WTC11 (cell line): Measurements from ENCODE around the gene TSNAXIP1. TPM values are rescaled to one million over a fixed set of nuclear protein-coding genes. Genes with fewer than 3 reads are reported as not detected.
"Not testable (repeated sequence)": the region's sequence is repeated elsewhere in the genome, so short reads cannot be mapped to it uniquely, and the experiment has no call there.

Experiments used
- ATAC-seq: fragments of 200-7000 bp; cut with Tn5 transposase; 2 replicates; pipeline ENCODE4 v1.10.0; 2021; ENCODE audit warnings: mild to moderate bottlenecking, moderate library complexity
- CTCF ChIA-PET: fragments of 300-600 bp; sonication (Branson Sonifier 250); formaldehyde crosslinking; loops from one replicate; lab custom pipeline; 2021; ENCODE audit warnings: antibody characterized with exemption; lab: Charles Lee
- POLR2A ChIA-PET: fragments of 350-600 bp; sonication (Branson Sonifier 250); formaldehyde crosslinking; loops from one replicate; lab custom pipeline; 2021; ENCODE audit warnings: antibody characterized with exemption; lab: Charles Lee
- DNase-seq: peaks from one replicate; pipeline ENCODE4 v3.0.0; 2021; ENCODE audit warnings: low spot score
- H3K27ac Mint-ChIP-seq: 2 replicates; pipeline ENCODE4 v1.8.0; 2021; ENCODE audit warnings: mixed read lengths
- H3K27me3 Mint-ChIP-seq: 2 replicates; pipeline ENCODE4 v1.8.0; 2021; ENCODE audit warnings: low read depth, mild to moderate bottlenecking, moderate library complexity, mixed read lengths
- H3K36me3 Mint-ChIP-seq: 2 replicates; pipeline ENCODE4 v1.8.0; 2021; ENCODE audit warnings: mixed read lengths
- H3K4me1 Mint-ChIP-seq: 2 replicates; pipeline ENCODE4 v1.8.0; 2022; ENCODE audit warnings: mixed read lengths
- H3K4me3 Mint-ChIP-seq: 2 replicates; pipeline ENCODE4 v1.8.0; 2021; ENCODE audit warnings: mild to moderate bottlenecking, moderate library complexity, mixed read lengths
- H3K9me3 Mint-ChIP-seq: 2 replicates; pipeline ENCODE4 v1.8.0; 2021; ENCODE audit warnings: mixed read lengths
- MYBL2 ChIP-seq: sonication (generic); formaldehyde crosslinking; IDR thresholded peaks from 2 replicates; pipeline ENCODE4 v1.8.1; 2023; ENCODE audit warnings: mild to moderate bottlenecking, moderate library complexity, missing genetic modification reagents
- NFATC4 ChIP-seq: fragments of 250-450 bp; sonication (Bioruptor Pico); IDR thresholded peaks from 2 replicates; pipeline ENCODE4 v1.9.0; 2021; ENCODE audit warnings: mild to moderate bottlenecking
- NR3C1 ChIP-seq: sonication (generic); formaldehyde crosslinking; conservative IDR thresholded peaks from 2 replicates; pipeline ENCODE4 v1.8.1; 2023; ENCODE audit warnings: low read depth, mild to moderate bottlenecking, missing genetic modification reagents
- RORB ChIP-seq: fragments of 250-450 bp; sonication (Bioruptor Pico); IDR thresholded peaks from 2 replicates; pipeline ENCODE4 v1.9.0; 2021; ENCODE audit warnings: mild to moderate bottlenecking
- SMAD3 ChIP-seq: sonication (generic); formaldehyde crosslinking; IDR thresholded peaks from 2 replicates; pipeline ENCODE4 v1.8.0; 2022; ENCODE audit warnings: missing genetic modification reagents, mild to moderate bottlenecking, borderline replicate concordance
- SOX15 ChIP-seq: fragments of 250-450 bp; sonication (Bioruptor Pico); IDR thresholded peaks from 2 replicates; pipeline ENCODE4 v1.9.0; 2021; ENCODE audit warnings: mild to moderate bottlenecking
- TCF7 ChIP-seq: sonication (generic); formaldehyde crosslinking; IDR thresholded peaks from 2 replicates; pipeline ENCODE4 v1.8.0; 2022; ENCODE audit warnings: mild to moderate bottlenecking, low read depth, missing genetic modification reagents, moderate library complexity
- TEAD1 ChIP-seq: sonication (generic); formaldehyde crosslinking; IDR thresholded peaks from 2 replicates; pipeline ENCODE4 v1.8.0; 2022; ENCODE audit warnings: mild to moderate bottlenecking, missing genetic modification reagents
- ZNF138 ChIP-seq: sonication (generic); formaldehyde crosslinking; conservative IDR thresholded peaks from 2 replicates; pipeline ENCODE4 v1.8.1; 2022; ENCODE audit warnings: mild to moderate bottlenecking, moderate library complexity, missing genetic modification reagents
- ZNF396 ChIP-seq: fragments of 250-450 bp; sonication (Bioruptor Pico); IDR thresholded peaks from 2 replicates; pipeline ENCODE4 v1.8.0; 2021; ENCODE audit warnings: mild to moderate bottlenecking, moderate library complexity, borderline replicate concordance
- ZNF671 ChIP-seq: fragments of 250-450 bp; sonication (Bioruptor Pico); IDR thresholded peaks from 2 replicates; pipeline ENCODE4 v1.8.0; 2021; ENCODE audit warnings: mild to moderate bottlenecking
- total RNA-seq: library from RNA; stranded (reverse); gene quantifications from 3 replicates; pipeline ENCODE4 v1.2.3, GENCODE V29; 2021
- TF ChIP-seq, protein P1 (sequence below): fragments of 250-450 bp; sonication (Bioruptor Pico); IDR thresholded peaks from 2 replicates; pipeline ENCODE4 v1.9.0; 2021; ENCODE audit warnings: moderate library complexity, mild to moderate bottlenecking, inconsistent platforms, borderline replicate concordance
- TF ChIP-seq, protein P2 (sequence below): sonication (generic); formaldehyde crosslinking; IDR thresholded peaks from 2 replicates; pipeline ENCODE4 v1.8.1; 2023; ENCODE audit warnings: mild to moderate bottlenecking, missing genetic modification reagents
- TF ChIP-seq, protein P3 (sequence below): sonication (generic); formaldehyde crosslinking; conservative IDR thresholded peaks from 2 replicates; pipeline ENCODE4 v1.8.1; 2022; ENCODE audit warnings: mild to moderate bottlenecking, missing genetic modification reagents
- TF ChIP-seq, protein P4 (sequence below): sonication (generic); formaldehyde crosslinking; IDR thresholded peaks from 2 replicates; pipeline ENCODE4 v1.8.1; 2023; ENCODE audit warnings: mild to moderate bottlenecking, missing genetic modification reagents
- TF ChIP-seq, protein P5 (sequence below): fragments of 250-450 bp; sonication (Bioruptor Pico); IDR thresholded peaks from 2 replicates; pipeline ENCODE4 v2.1.2; 2022; ENCODE audit warnings: mild to moderate bottlenecking, moderate library complexity
- TF ChIP-seq, protein P6 (sequence below): sonication (generic); formaldehyde crosslinking; conservative IDR thresholded peaks from 2 replicates; pipeline ENCODE4 v1.8.1; 2023; ENCODE audit warnings: mild to moderate bottlenecking, low read depth, missing genetic modification reagents, moderate library complexity

TSNAXIP1 gene
- total RNA-seq, 1 experiment from 2014 or later: 0.48 TPM

DNA sequence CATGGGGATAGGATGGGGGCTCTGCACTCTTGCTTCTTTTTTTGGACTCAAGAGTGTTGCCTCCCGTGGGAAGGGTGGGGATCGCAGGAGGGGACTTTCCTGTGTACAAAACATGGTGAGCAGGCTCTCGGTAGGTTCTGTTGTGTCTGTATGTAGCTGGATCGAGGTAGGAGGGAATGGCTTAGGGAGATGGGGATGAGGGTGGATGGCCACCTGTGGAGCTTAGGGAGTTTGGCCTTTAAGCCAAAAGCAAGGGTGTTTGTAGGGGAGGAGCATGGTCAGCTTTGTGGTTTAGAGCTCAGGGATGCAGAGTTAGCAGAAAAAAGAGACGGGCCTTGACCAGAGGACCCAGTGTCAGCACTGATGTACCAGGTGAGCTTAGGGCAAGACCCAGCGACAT, 55.2 kb downstream of the TSNAXIP1 start:
- ATAC-seq: no peak
- DNase-seq: no peak
- Mint-ChIP-seq H3K9me3 (no peaks in the 10 kb centered on the region), H3K27me3 (no peaks in the 10 kb centered on the region), H3K36me3 (peaks cover 38% of the 10 kb centered on the region), H3K4me3 (no peak overlapping the region), H3K27ac (peak overlapping the region; percentile 57), H3K4me1 (peaks cover 19% of the 10 kb centered on the region)
- ChIA-PET POLR2A (no interaction called here), CTCF (interaction anchor here (2.3 to 2.7 kb wide), 3 partner anchors 22 to 48 kb away, joined by 9 to 15 read pairs (median 14); partner anchors contain the start of gene NRN1L)
- TF ChIP-seq NR3C1 (CRISPR knock-in tag): no peak
- TF ChIP-seq SOX15 (CRISPR knock-in tag): no peak
- no peak for TF ChIP-seq TEAD1
- no peak for TF ChIP-seq ZNF138
- TF ChIP-seq RORB (CRISPR knock-in tag): no peak
- TF ChIP-seq, protein P1, sequence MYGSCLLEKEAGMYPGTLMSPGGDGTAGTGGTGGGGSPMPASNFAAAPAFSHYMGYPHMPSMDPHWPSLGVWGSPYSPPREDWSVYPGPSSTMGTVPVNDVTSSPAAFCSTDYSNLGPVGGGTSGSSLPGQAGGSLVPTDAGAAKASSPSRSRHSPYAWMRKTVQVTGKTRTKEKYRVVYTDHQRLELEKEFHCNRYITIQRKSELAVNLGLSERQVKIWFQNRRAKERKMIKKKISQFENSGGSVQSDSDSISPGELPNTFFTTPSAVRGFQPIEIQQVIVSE (CRISPR knock-in tag): no peak

DNA sequence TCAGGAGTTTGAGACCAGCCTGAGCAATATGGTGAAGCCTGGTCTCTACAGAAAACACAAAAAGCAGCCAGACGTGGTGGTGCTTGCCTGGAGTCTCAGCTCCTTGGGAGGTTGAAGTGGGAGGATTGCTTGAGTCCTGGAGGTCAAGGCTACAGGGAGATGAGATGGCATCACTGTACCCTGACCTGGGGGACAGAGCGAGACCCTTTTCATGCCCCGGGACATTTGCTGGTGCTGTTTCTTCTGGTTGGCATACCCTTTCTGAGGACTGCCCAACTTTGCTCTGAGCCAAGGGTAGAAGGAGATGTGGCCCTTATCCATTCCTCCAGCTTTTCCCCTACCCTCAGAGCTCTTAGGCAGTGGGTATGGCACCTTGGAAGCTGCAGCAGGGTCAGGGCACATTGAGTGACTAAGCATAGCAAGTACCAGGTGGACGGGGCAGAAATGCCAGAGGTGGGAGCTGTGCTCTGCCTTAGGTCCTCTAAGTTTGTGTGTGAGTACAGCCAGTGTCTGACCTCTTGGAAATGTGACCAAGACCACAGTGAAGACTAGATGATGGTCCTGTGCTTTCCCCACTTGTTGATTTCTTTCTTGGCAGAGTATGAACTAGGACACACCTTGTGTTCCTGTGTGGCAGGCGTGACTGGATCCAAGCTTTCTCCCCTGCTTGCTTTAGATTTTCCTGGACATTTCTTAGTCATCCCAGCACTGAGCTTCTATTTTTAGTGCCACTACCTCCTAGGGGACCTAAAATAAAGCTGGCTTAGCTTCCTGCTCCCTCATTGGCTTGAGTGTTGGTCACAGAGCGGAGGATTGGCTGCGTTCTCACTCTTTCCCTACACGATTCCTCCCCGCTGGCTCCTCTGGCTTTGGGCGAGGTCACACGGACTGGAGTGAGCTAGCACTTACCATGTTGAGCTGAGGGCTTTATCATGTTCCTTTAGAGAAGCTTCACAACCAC, 56.2 kb downstream of the TSNAXIP1 start:
- CTCF ChIA-PET: interaction anchor here (0.6 to 2.7 kb wide), 8 partner anchors 19 to 190 kb away, joined by 3 to 15 read pairs (median 8); partner anchors contain the start of genes GFOD2 and NRN1L
- TF ChIP-seq TCF7 (CRISPR knock-in tag) (no peak), ZNF671 (no peak), MYBL2 (CRISPR knock-in tag) (no peak)
- TF ChIP-seq, all 79 proteins: peak for 0
- no peak overlapping the region for H3K4me3 Mint-ChIP-seq
- ATAC-seq (peak; percentile 28), DNase-seq (no peak)
- H3K36me3 Mint-ChIP-seq: peaks cover 40% of the 10 kb centered on the region
- peak overlapping the region; percentile 55 for H3K27ac Mint-ChIP-seq
- no peaks in the 10 kb centered on the region for H3K9me3 Mint-ChIP-seq
- H3K4me1 Mint-ChIP-seq: peaks cover 9% of the 10 kb centered on the region
- no peaks in the 10 kb centered on the region for H3K27me3 Mint-ChIP-seq
- POLR2A ChIA-PET: no interaction called here

DNA sequence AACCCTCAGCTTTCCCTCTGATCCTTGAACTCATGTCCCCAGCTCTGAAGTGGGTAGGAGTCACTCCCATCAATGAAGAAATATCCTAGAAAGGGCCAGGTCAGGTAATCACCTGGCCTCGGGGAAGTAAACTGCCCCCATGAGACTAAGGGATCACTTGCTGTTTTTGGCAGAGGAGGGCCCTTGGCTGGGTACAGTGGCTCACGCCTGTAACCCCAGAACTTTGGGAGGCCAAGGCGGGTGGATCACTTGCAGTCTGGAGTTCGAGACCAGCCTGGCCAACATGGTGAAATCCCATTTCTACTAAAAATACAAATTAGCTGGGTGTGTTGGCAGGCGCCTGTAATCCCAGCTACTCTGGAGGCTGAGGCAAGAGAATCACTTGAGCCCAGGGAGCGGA, 57.4 kb downstream of the TSNAXIP1 start:
- H3K4me1 Mint-ChIP-seq, ATAC-seq, DNase-seq, H3K4me3 Mint-ChIP-seq, H3K27me3 Mint-ChIP-seq, H3K9me3 Mint-ChIP-seq, H3K27ac Mint-ChIP-seq, POLR2A ChIA-PET: not testable (repeated sequence)
- CTCF ChIA-PET: interaction anchor here (0.6 to 2.6 kb wide), 5 partner anchors 20 to 50 kb away, joined by 3 to 15 read pairs (median 9); partner anchors contain the start of gene NRN1L
- H3K36me3 Mint-ChIP-seq: peaks cover 41% of the 10 kb centered on the region

DNA sequence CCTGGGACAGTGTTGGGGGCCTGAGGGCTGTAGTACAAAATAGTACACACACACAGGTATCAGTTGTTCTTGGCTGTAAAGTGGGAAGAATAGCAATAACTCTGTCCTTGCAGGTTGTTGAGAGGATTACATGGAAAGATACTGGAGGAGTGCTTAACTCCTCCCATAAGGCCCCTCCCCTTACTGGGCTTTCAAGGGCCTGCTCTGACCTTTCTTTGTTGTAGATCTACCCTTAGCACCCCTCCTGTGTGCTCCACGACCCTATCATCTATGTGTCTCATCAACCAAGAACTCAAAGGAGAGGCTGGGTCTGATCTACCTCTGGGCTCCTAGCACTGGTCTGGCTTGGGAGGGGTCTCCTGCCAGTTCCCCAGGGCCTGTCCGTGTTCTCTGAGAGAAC, 57.9 kb downstream of the TSNAXIP1 start:
- H3K4me3 Mint-ChIP-seq: no peak overlapping the region
- DNase-seq (no peak), ATAC-seq (no peak)
- H3K27me3 Mint-ChIP-seq: no peaks in the 10 kb centered on the region
- H3K27ac Mint-ChIP-seq: peak overlapping the region; percentile 89
- peaks cover 41% of the 10 kb centered on the region for H3K36me3 Mint-ChIP-seq
- CTCF ChIA-PET: interaction anchor here (1.0 to 3.0 kb wide), 10 partner anchors 20 to 201 kb away, joined by 3 to 56 read pairs (median 8); partner anchors contain the start of genes NRN1L, RANBP10 and TSNAXIP1
- POLR2A ChIA-PET: no interaction called here
- no peaks in the 10 kb centered on the region for H3K9me3 Mint-ChIP-seq
- peaks cover 4% of the 10 kb centered on the region; the same call in 1 of the 2 replicates for H3K4me1 Mint-ChIP-seq
- no peak for TF ChIP-seq ZNF396 (CRISPR knock-in tag)
- TF ChIP-seq, protein P2, sequence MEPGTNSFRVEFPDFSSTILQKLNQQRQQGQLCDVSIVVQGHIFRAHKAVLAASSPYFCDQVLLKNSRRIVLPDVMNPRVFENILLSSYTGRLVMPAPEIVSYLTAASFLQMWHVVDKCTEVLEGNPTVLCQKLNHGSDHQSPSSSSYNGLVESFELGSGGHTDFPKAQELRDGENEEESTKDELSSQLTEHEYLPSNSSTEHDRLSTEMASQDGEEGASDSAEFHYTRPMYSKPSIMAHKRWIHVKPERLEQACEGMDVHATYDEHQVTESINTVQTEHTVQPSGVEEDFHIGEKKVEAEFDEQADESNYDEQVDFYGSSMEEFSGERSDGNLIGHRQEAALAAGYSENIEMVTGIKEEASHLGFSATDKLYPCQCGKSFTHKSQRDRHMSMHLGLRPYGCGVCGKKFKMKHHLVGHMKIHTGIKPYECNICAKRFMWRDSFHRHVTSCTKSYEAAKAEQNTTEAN (CRISPR knock-in tag): no peak
- TF ChIP-seq, protein P3, sequence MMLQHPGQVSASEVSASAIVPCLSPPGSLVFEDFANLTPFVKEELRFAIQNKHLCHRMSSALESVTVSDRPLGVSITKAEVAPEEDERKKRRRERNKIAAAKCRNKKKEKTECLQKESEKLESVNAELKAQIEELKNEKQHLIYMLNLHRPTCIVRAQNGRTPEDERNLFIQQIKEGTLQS: no peak
- TF ChIP-seq, protein P4, sequence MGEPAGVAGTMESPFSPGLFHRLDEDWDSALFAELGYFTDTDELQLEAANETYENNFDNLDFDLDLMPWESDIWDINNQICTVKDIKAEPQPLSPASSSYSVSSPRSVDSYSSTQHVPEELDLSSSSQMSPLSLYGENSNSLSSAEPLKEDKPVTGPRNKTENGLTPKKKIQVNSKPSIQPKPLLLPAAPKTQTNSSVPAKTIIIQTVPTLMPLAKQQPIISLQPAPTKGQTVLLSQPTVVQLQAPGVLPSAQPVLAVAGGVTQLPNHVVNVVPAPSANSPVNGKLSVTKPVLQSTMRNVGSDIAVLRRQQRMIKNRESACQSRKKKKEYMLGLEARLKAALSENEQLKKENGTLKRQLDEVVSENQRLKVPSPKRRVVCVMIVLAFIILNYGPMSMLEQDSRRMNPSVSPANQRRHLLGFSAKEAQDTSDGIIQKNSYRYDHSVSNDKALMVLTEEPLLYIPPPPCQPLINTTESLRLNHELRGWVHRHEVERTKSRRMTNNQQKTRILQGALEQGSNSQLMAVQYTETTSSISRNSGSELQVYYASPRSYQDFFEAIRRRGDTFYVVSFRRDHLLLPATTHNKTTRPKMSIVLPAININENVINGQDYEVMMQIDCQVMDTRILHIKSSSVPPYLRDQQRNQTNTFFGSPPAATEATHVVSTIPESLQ (CRISPR knock-in tag): no peak
- no peak for TF ChIP-seq NFATC4 (CRISPR knock-in tag)
- TF ChIP-seq, protein P5, sequence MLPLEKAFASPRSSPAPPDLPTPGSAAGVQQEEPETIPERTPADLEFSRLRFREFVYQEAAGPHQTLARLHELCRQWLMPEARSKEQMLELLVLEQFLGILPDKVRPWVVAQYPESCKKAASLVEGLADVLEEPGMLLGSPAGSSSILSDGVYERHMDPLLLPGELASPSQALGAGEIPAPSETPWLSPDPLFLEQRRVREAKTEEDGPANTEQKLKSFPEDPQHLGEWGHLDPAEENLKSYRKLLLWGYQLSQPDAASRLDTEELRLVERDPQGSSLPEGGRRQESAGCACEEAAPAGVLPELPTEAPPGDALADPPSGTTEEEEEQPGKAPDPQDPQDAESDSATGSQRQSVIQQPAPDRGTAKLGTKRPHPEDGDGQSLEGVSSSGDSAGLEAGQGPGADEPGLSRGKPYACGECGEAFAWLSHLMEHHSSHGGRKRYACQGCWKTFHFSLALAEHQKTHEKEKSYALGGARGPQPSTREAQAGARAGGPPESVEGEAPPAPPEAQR (CRISPR knock-in tag): no peak
- TF ChIP-seq, protein P6, sequence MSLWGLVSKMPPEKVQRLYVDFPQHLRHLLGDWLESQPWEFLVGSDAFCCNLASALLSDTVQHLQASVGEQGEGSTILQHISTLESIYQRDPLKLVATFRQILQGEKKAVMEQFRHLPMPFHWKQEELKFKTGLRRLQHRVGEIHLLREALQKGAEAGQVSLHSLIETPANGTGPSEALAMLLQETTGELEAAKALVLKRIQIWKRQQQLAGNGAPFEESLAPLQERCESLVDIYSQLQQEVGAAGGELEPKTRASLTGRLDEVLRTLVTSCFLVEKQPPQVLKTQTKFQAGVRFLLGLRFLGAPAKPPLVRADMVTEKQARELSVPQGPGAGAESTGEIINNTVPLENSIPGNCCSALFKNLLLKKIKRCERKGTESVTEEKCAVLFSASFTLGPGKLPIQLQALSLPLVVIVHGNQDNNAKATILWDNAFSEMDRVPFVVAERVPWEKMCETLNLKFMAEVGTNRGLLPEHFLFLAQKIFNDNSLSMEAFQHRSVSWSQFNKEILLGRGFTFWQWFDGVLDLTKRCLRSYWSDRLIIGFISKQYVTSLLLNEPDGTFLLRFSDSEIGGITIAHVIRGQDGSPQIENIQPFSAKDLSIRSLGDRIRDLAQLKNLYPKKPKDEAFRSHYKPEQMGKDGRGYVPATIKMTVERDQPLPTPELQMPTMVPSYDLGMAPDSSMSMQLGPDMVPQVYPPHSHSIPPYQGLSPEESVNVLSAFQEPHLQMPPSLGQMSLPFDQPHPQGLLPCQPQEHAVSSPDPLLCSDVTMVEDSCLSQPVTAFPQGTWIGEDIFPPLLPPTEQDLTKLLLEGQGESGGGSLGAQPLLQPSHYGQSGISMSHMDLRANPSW (CRISPR knock-in tag): no peak
- TF ChIP-seq SMAD3: no peak
